Stimulated activated CD4-positive, alpha-beta T cell treated with anti-CD3 and anti-CD28 coated beads, Interleukin-1b, Interleukin-23, amount 100 ng/mL, for 24 hours (primary cell): ENCODE data around the gene SVBP.
"Not testable (repeated sequence)": the region's sequence is repeated elsewhere in the genome, so short reads cannot be mapped to it uniquely, and the experiment has no call there.

Source experiments
- DNase-seq, 4 experiments: peaks; one replicate each; pipeline ENCODE4 v3.0.0-alpha.2; 2020; ENCODE audit warnings: low read depth in 4 of 4, low spot score in 1 of 4

Gene SVBP

GRCh38 chr1:42816585-42817439 lies at the start of gene SVBP, which contains the start of gene ERMAP:
SVBP (minus strand) TSS chr1:42817397; CDS start chr1:42816544, 853 bp downstream.
ERMAP (plus strand) TSS chr1:42817122; CDS start chr1:42830449, 13,327 bp downstream.
- peak; percentile 87 to 96 (median 92) for DNase-seq

- DNase-seq: no peak
These were observed 49.4 kb upstream of the SVBP start for GRCh38 chr1:42866549-42866948.

GRCh38 chr1:42861014-42861399 lies 43.8 kb upstream of the SVBP start:
- no peak for DNase-seq

- DNase-seq: no peak
These were observed 43.3 kb upstream of the SVBP start for GRCh38 chr1:42860339-42861013.

GRCh38 chr1:42859366-42859765 lies 42.2 kb upstream of the SVBP start:
- DNase-seq: not testable (repeated sequence)

- DNase-seq: not testable (repeated sequence)
These were observed 39.4 kb upstream of the SVBP start for GRCh38 chr1:42856554-42856953.

GRCh38 chr1:42853116-42853884 lies 36.1 kb upstream of the SVBP start:
- no peak for DNase-seq

GRCh38 chr1:42852608-42852980 lies 35.4 kb upstream of the SVBP start:
- no peak for DNase-seq

- no peak for DNase-seq
These were observed 34.9 kb upstream of the SVBP start for GRCh38 chr1:42851960-42852607.

- DNase-seq: no peak
These were observed 34.2 kb upstream of the SVBP start for GRCh38 chr1:42851420-42851819.

GRCh38 chr1:42849944-42850343 lies 32.7 kb upstream of the SVBP start:
- no peak for DNase-seq

- no peak for DNase-seq
These were observed 31.8 kb upstream of the SVBP start for GRCh38 chr1:42848823-42849537.

- DNase-seq: peak in 1 of 4 experiments; percentile 14
These were observed 30.7 kb upstream of the SVBP start for GRCh38 chr1:42847721-42848460.

- DNase-seq: no peak
These were observed 30.0 kb upstream of the SVBP start for GRCh38 chr1:42847111-42847595.

- DNase-seq: peak; percentile 57 to 84 (median 75)
These were observed 29.3 kb upstream of the SVBP start, which contains the start of gene ZNF691 for GRCh38 chr1:42846257-42847110. ZNF691 (plus strand) TSS chr1:42846613; CDS start chr1:42849659, 3,046 bp downstream.

- DNase-seq: no peak
These were observed 28.7 kb upstream of the SVBP start for GRCh38 chr1:42845866-42846256.

GRCh38 chr1:42845193-42845592 lies 28.0 kb upstream of the SVBP start:
- DNase-seq: no peak

- DNase-seq: no peak
These were observed 27.5 kb upstream of the SVBP start for GRCh38 chr1:42844592-42845140.
